GM21423 (cell line): ENCODE results near the gene LRRC8C.

Source experiments
- ATAC-seq: cut with Tn5 transposase; IDR thresholded peaks from one replicate; pipeline ENCODE4 v1.9.1; 2021; ENCODE audit warnings: mild to moderate bottlenecking, moderate library complexity; ENCODE audit not compliant: unreplicated experiment

Gene LRRC8C

DNA sequence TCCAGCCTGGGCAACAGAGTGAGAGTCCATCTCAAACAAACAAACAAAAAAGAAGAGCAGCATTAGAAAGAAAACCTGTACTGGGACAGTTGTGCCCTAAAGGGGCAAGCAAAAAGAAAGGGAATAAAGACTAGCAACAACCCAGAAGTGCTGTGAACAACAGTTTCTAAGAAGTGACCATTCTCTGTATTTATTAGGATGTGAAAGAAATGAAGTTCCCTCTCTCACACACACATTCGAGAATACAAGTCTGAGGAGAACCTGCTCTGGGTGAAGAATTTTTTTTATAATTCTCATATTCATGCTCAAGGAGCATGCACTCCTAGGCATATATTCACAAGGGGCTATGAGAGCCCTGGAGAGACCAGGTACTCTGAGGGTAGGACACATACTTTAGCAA, 128.4 kb downstream of the LRRC8C start:
- ATAC-seq = no peak

DNA sequence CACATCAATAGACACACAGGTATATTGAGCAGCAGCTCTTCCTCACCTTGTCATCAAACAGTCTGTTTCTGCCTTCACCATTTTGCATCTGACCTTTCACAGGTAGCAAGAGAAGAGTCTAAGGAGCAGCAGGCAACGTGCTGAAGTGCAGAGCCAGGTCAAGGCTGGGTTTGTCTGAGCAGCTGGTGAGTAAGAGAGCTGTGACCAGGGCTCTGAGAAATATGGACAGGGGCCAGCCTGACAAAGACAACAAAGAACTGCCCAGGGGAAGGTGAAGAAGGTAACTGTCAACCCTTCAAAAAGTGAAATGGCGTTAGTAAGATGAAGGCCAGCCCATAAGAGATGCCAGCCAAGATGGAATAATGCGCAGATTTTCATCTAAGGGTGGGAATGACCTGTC, 129.0 kb downstream of the LRRC8C start:
- ATAC-seq = no peak

DNA sequence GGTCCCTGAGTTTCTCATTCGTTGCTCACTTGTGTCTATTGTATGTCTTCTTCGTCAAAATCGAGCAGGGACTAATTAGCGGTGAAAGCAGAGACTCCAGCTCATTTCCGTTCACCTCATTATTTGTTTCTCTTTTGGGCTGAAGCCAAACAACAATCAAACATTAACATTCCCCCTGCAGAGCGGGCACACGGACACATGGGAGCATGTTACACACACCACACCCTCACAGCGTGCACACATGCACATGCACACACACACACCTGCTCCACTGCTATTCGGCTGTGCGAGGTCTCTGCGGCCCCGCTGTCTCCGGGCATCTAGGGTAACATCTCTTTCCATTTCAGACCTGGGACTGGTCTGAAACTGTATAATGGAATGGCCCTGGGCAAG, 129.5 kb downstream of the LRRC8C start:
- ATAC-seq = no peak

DNA sequence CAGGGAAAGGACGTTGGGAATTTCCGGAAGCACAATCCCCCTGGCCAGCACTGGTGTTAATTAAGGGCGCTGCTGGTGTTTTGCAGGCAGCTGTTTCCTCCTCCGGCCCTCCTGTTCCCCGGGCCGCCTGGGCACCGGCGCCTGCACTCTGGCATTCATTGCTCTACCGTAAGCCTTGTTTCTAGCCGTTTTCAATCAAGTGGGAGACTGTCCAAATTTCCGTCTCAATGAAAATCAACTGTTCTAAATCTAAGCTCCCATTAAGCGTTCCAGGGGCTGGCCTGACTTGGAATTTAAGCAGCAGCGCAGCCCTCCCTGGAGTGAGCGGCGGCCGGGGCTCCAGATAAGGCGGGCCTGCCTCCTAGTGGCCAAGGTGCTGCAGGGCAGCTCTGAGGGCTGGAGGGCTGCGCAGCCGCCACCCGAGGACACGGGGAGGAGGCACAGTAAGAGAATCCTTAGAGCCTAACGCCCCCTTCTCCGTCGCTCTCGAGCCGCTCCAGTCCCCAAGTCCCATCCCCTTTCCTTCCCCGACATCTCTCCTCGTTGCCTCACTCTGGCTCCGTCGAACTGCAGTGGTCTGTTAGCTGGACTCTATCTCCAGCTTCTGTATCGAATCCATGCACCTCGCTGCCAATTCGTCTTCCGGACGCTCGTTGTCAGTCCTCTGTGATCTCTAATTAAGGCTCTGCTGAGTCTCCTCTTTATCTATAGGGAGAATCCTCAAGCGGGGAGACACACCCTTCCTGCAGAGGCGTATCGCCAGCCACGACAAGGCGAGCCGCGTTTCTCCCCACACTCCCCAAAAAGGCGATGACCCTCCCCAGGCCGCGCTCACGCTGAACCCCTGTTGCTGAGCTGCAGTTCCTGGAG, 130.1 kb downstream of the LRRC8C start:
- ATAC-seq = peak; percentile 99

DNA sequence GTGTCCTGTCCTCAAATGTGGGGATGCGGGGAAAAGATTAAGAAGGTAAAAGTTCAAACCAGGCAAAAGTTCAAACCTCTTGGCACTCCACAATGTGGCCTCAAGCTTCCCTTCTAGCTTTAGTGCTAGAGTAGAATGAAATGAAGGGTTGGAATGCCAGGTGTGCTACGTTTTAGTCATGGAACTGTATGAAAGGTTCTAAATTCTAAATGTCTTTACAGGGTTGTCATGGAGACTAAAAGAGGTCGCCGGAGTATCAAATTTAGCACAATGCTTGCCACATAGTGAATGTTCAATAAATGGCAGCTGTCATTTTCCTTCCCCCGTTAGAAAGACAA, 130.7 kb downstream of the LRRC8C start:
- no peak for ATAC-seq

DNA sequence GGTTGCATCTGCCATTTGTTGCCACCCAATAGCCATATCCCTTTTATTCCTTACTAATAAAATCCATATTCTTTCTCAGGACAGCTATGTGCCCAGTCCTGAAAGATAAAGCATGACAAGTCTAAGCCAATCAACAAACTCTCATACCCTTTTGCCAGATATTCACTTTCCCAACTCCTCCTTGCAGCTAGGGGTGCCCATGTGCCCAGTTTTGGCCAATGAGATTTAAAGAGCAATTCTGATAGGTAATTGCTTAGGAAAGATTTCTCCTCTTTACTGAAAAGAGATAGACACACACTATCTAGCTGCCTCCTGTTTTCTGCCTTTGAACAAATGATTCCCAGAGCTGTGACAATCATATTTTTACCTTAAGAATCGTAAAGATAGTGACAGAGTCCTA, 132.9 kb downstream of the LRRC8C start:
- ATAC-seq = no peak

DNA sequence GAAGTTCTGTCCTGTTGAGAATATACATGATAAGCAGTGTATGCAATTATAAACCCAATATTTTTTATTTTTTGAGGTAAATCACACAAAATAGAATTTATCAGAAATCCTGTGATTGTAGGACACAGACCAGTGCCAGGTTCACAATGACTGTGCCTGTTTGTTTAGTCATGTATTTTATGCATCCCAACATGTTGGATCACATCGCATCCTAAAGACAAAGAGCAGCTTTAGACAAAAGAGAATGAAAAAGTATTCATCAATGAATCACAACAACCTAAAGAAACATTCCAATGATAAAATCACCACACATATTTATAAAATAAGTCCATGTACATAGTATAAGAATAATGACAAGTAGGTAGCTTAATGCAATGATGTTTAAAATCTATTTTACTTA, 134.7 kb downstream of the LRRC8C start:
- ATAC-seq = no peak
